K562 (cell line): Measurements from ENCODE around the gene ARSA. TPM values are rescaled to one million over a fixed set of nuclear protein-coding genes. Genes with fewer than 3 reads are reported as not detected.
"Not testable (repeated sequence)": the region's sequence is repeated elsewhere in the genome, so short reads cannot be mapped to it uniquely, and the experiment has no call there.

Experiments
- ATAC-seq: fragments of 200-7000 bp; cut with Tn5 transposase; 3 replicates; pipeline ENCODE4 v1.9.1; 2020; ENCODE audit warnings: moderate library complexity
- BruUV-seq: library from RNA; stranded (reverse); fragments of 400-500 nt; replicated peaks from 2 replicates; lab custom pipeline; 2021; lab: Mats Ljungman, UMichigan
- CTCF ChIA-PET: fragments of 300-600 bp; formaldehyde crosslinking; extraction: SDS; loops from one replicate; lab custom pipeline; 2021; ENCODE audit warnings: low intra/inter-chr PET ratio; lab: Yijun Ruan, JAX
- POLR2A ChIA-PET: fragments of 300-600, 350-650 bp; sonication (Branson Sonifier 250); formaldehyde crosslinking; extraction: SDS; loops from one replicate; lab custom pipeline; 2021; ENCODE audit warnings: antibody characterized with exemption, inconsistent platforms; lab: Yijun Ruan, JAX
- DNase-seq, 4 experiments: peaks; one replicate each; pipeline versions ENCODE4 v3.0.0 to v3.0.0-alpha.2; 2011 to 2018; ENCODE audit warnings: low spot score in 3 of 4, mixed read lengths in 3 of 4; ENCODE audit errors: extremely low read depth in 1 of 4
- FAIRE-seq: peaks from 2 replicates; lab custom pipeline; 2011; peaks lifted over from hg19 to GRCh38; lab: Jason Lieb, UNC
- H2AFZ ChIP-seq: 2 replicates; pipeline ENCODE4 v1.6.0; 2011; ENCODE audit warnings: low read depth, low read length, control low read depth, inconsistent platforms
- H3K27ac ChIP-seq: fragments of 200-600 bp; 3 replicates; pipeline ENCODE4 v1.8.0; 2011; ENCODE audit warnings: low read depth, mild to moderate bottlenecking, control low read depth, inconsistent platforms, low read length, moderate library complexity, mixed read lengths; ENCODE audit errors: extremely low read depth
- H3K27me3 ChIP-seq, 2 experiments: fragments of 300-600 bp in 1 of 2; 2 replicates in 1 of 2; 3 replicates in 1 of 2; pipeline versions ENCODE4 v1.6.0 to v1.8.0; 2011; ENCODE audit warnings: inconsistent platforms in 2 of 2, low read length in 2 of 2, mild to moderate bottlenecking in 1 of 2, mixed read lengths in 1 of 2, moderate library complexity in 1 of 2; ENCODE audit not compliant: control insufficient read depth in 2 of 2, insufficient read depth in 2 of 2
- H3K36me3 ChIP-seq: fragments of 300-600 bp; 3 replicates; pipeline ENCODE4 v1.8.0; 2011; ENCODE audit warnings: mild to moderate bottlenecking, low read length, inconsistent platforms; ENCODE audit not compliant: control insufficient read depth, insufficient read depth
- H3K4me1 ChIP-seq, 2 experiments: fragments of 200-600 bp in 1 of 2; replicated peaks in 1 of 2; 2 replicates in 1 of 2; 3 replicates in 1 of 2; pipeline versions ENCODE4 v1.5.1 to v1.8.0; 2011; ENCODE audit warnings: inconsistent platforms in 2 of 2, low read length in 2 of 2, mild to moderate bottlenecking in 1 of 2, mixed read lengths in 1 of 2, moderate library complexity in 1 of 2; ENCODE audit not compliant: control insufficient read depth in 2 of 2, insufficient read depth in 2 of 2
- H3K4me2 ChIP-seq: 2 replicates; pipeline ENCODE4 v1.6.1; 2011; ENCODE audit warnings: low read length, control low read depth, inconsistent platforms, mixed read lengths; ENCODE audit not compliant: insufficient read depth
- H3K4me3 ChIP-seq: fragments of 200-600 bp; sonication (generic), shearing (Covaris generic); 2 replicates; pipeline ENCODE4 v1.5.1; 2016; ENCODE audit warnings: control low read depth, inconsistent platforms
- H3K79me2 ChIP-seq: fragments of 200-600 bp; 3 replicates; pipeline ENCODE4 v1.8.0; 2011; ENCODE audit warnings: low read length, inconsistent platforms; ENCODE audit not compliant: control insufficient read depth, insufficient read depth
- H3K9ac ChIP-seq, 2 experiments: 2 replicates each; pipeline versions ENCODE4 v1.6.0 to v1.6.1; 2011; ENCODE audit warnings: low read depth in 2 of 2, low read length in 2 of 2, control low read depth in 1 of 2, inconsistent platforms in 1 of 2, mild to moderate bottlenecking in 1 of 2, mixed read lengths in 1 of 2; ENCODE audit not compliant: insufficient read depth in 1 of 2
- H3K9me1 ChIP-seq: one replicate; pipeline ENCODE4 v1.6.0; 2011; ENCODE audit warnings: inconsistent platforms, mild to moderate bottlenecking, low read length, moderate library complexity; ENCODE audit not compliant: control insufficient read depth, insufficient read depth
- H3K9me3 ChIP-seq: replicated peaks from 2 replicates; pipeline ENCODE4 v1.5.1; 2011; ENCODE audit warnings: low read depth, low read length, inconsistent platforms; ENCODE audit not compliant: control insufficient read depth, insufficient read depth
- H4K20me1 ChIP-seq: replicated peaks from 2 replicates; pipeline ENCODE4 v1.6.1; 2011; ENCODE audit warnings: low read length, inconsistent platforms, mixed read lengths; ENCODE audit not compliant: control insufficient read depth, insufficient read depth
- ATF1 ChIP-seq, 2 experiments: fragments of 450-650 bp in 1 of 2; IDR thresholded peaks; 2 replicates each; pipeline ENCODE4 v1.6.1; 2016; ENCODE audit warnings: missing compliant biosample characterization in 1 of 2, missing genetic modification characterization in 1 of 2
- BHLHE40 ChIP-seq: IDR thresholded peaks from 2 replicates; pipeline ENCODE4 v1.6.1; 2011; ENCODE audit warnings: low read length, improper control_type of control experiment
- BRD4 ChIP-seq: fragments of 200-600 bp; sonication (generic); IDR thresholded peaks from 2 replicates; pipeline ENCODE4 v1.6.1; 2017; ENCODE audit warnings: inconsistent platforms
- CBX1 ChIP-seq: sonication (generic); IDR thresholded peaks from 2 replicates; pipeline ENCODE4 v1.6.1; 2016; ENCODE audit warnings: antibody characterized with exemption, low read depth, mild to moderate bottlenecking
- HCFC1 ChIP-seq: IDR thresholded peaks from 2 replicates; pipeline ENCODE4 v1.6.1; 2012; ENCODE audit warnings: low read depth, low read length, improper control_type of control experiment
- HLTF ChIP-seq: fragments of 450-650 bp; IDR thresholded peaks from 2 replicates; pipeline ENCODE4 v1.6.1; 2016
- HMGXB4 ChIP-seq: sonication (generic); formaldehyde crosslinking; IDR thresholded peaks from 2 replicates; pipeline ENCODE4 v1.8.1; 2023; ENCODE audit warnings: mild to moderate bottlenecking, missing genetic modification reagents
- MTF1 ChIP-seq: fragments of 250-450 bp; sonication (Bioruptor Pico); IDR thresholded peaks from 2 replicates; pipeline ENCODE4 v1.9.0; 2021; ENCODE audit warnings: moderate library complexity, mild to moderate bottlenecking, inconsistent platforms, borderline replicate concordance
- PCBP2 ChIP-seq: fragments of 200-400 bp; formaldehyde crosslinking; IDR thresholded peaks from 2 replicates; pipeline ENCODE4 v1.6.1; 2018; ENCODE audit warnings: low read length, low read depth, mild to moderate bottlenecking, moderate library complexity; ENCODE audit not compliant: poor library complexity, severe bottlenecking
- SIN3A ChIP-seq, 2 experiments: fragments of 150-350 bp in 1 of 2; IDR thresholded peaks; 2 replicates each; pipeline ENCODE4 v1.6.1; 2011 to 2016; ENCODE audit warnings: borderline replicate concordance in 2 of 2, low read depth in 2 of 2, low read length in 2 of 2, mild to moderate bottlenecking in 2 of 2, moderate library complexity in 2 of 2; ENCODE audit not compliant: control insufficient read depth in 1 of 2
- TGIF2 ChIP-seq: sonication (generic); formaldehyde crosslinking; IDR thresholded peaks from 2 replicates; pipeline ENCODE4 v1.8.1; 2022; ENCODE audit warnings: mild to moderate bottlenecking, missing genetic modification reagents, moderate library complexity
- XRCC3 ChIP-seq: fragments of 450-650 bp; IDR thresholded peaks from 2 replicates; pipeline ENCODE4 v1.6.1; 2017; ENCODE audit warnings: mild to moderate bottlenecking, moderate library complexity
- ZFP1 ChIP-seq: fragments of 450-650 bp; formaldehyde crosslinking; IDR thresholded peaks from 2 replicates; pipeline ENCODE4 v1.4.0; 2020; ENCODE audit warnings: mild to moderate bottlenecking, mixed read lengths
- ZNF143 ChIP-seq: sonication (generic); formaldehyde crosslinking; IDR thresholded peaks from 2 replicates; pipeline ENCODE4 v1.9.0; 2022; ENCODE audit warnings: mild to moderate bottlenecking, missing genetic modification reagents
- WGBS: fragments of 100-300 bp; shearing (Covaris generic); methylation state at CpG from one replicate; pipeline ENCODE4 v1.1.6; 2016; ENCODE audit warnings: low coverage, mixed read lengths; ENCODE audit not compliant: insufficient coverage; ENCODE audit errors: missing lambda C conversion rate; 5-methylcytosine and 5-hydroxymethylcytosine counted together
- in situ Hi-C: fragments of 300-500 bp; cut with MboI; formaldehyde crosslinking; loops from 4 replicates; pipeline ENCODE4 v1.15.0; 2018; ENCODE audit warnings: inconsistent platforms, mixed read lengths
- intact Hi-C: fragments of 100-400 bp; cut with micrococcal nuclease; formaldehyde crosslinking; loops from 2 replicates; pipeline ENCODE4 v1.14.2; 2022
- polyA plus RNA-seq, 8 experiments: library from polyadenylated mRNA; depleted of rRNA in 4 of 8; stranded (reverse) in 5 of 8; unstranded in 3 of 8; fragments of >200 nt; fragmentation: Nextera tagmentation in 2 of 8; fragmentation: Illumina TruSeq in 1 of 8; extraction: Ambion mirVana in 2 of 8; extraction: Trizol in 1 of 8; gene quantifications; 2 replicates each; pipeline versions ENCODE4 v1.2.1 to v1.2.3, GENCODE V29; 2011 to 2014; ENCODE audit warnings: inconsistent platforms in 1 of 8, missing spikeins in 1 of 8
- total RNA-seq, 7 experiments: library from RNA; depleted of rRNA in 6 of 7; stranded (reverse); fragments of >200 nt in 6 of 7; fragmentation: Illumina TruSeq in 2 of 7; extraction: Trizol in 2 of 7; gene quantifications; 2 replicates each; pipeline versions ENCODE4 v1.2.1 to v1.2.3, GENCODE V29; 2011 to 2021; ENCODE audit warnings: low replicate concordance in 1 of 7

The ARSA gene
- total and polyA plus RNA-seq, 9 of the 15 experiments (the other 6 are each of a cell fraction or from before 2014, with no cell fraction given): 0.32 to 10.9 (median 1.8) TPM; not detected in 1

GRCh38 chr22:50653256-50653655, 25.3 kb upstream of the ARSA start:
- CTCF ChIA-PET: no interaction called here
- TF ChIP-seq HLTF (no peak), TGIF2 (CRISPR knock-in tag) (no peak), HCFC1 (no peak), ZFP1 (no peak), MTF1 (no peak), ZNF143 (no peak), ATF1 (CRISPR knock-in tag; IDR thresholded peaks at IDR 0.05) (no peak), ATF1 (tag; IDR thresholded peaks at IDR 0.05) (no peak), SIN3A (IDR thresholded peaks at IDR 0.05; ENCODE audit: borderline replicate concordance in 2 of 2, control insufficient read depth in 1 of 2, low read depth in 2 of 2, low read length in 2 of 2) (no peak), PCBP2 (no peak), BHLHE40 (no peak), CBX1 (no peak), HMGXB4 (CRISPR knock-in tag) (no peak), BRD4 (no peak), XRCC3 (no peak)
- H3K27ac ChIP-seq: no peak overlapping the region
- H3K4me2 ChIP-seq: no peak overlapping the region
- 11% methylated on average over 9 of the region's 10 CpGs for WGBS
- no peaks in the 10 kb centered on the region for H3K36me3 ChIP-seq
- H4K20me1 ChIP-seq: no peaks in the 10 kb centered on the region
- H3K9ac ChIP-seq: no peak overlapping the region
- FAIRE-seq: no peak
- H3K4me3 ChIP-seq: no peak overlapping the region
- POLR2A ChIA-PET: no interaction called here
- H3K27me3 ChIP-seq: peaks cover 20 to 40% of the 10 kb centered on the region in 2 experiments; a peak in 4 of 5 replicates
- no peak overlapping the region for H2AFZ ChIP-seq
- no peaks in the 10 kb centered on the region for H3K79me2 ChIP-seq
- in situ Hi-C loops (no loop called here), intact Hi-C loops (no loop called here)
- H3K9me3 ChIP-seq: no peaks in the 10 kb centered on the region
- no peaks in the 10 kb centered on the region for H3K4me1 ChIP-seq
- H3K9me1 ChIP-seq: no peaks in the 10 kb centered on the region
- ATAC-seq: no peak
- DNase-seq: no peak
- no TSS peak for BruUV-seq

GRCh38 chr22:50643821-50644101, 15.8 kb upstream of the ARSA start:
- in situ Hi-C loops: loop anchor here (5.0 kb wide), 1 partner anchor 54 kb away; no protein-coding TSS in a partner anchor
- H3K27ac ChIP-seq, H3K4me3 ChIP-seq, H4K20me1 ChIP-seq, CTCF ChIA-PET, DNase-seq, BruUV-seq, H3K79me2 ChIP-seq, H2AFZ ChIP-seq, H3K36me3 ChIP-seq, H3K4me2 ChIP-seq, H3K9me1 ChIP-seq, H3K9me3 ChIP-seq, ATAC-seq, intact Hi-C loops, FAIRE-seq, H3K4me1 ChIP-seq, H3K9ac ChIP-seq: not testable (repeated sequence)
- POLR2A ChIA-PET: interaction anchor here (0.6 kb wide), 1 partner anchor 64 kb away, joined by 3 read pairs; no protein-coding TSS in a partner anchor
- peaks cover 5 to 36% of the 10 kb centered on the region in 2 experiments for H3K27me3 ChIP-seq
- 2% methylated on average over 3 of the region's 3 CpGs for WGBS
